Measurements from ENCODE around the gene PIK3CD. TPM values are rescaled to one million over a fixed set of nuclear protein-coding genes. Genes with fewer than 3 reads are reported as not detected.

PIK3CD gene
- total and polyA plus RNA-seq, 10 of the 15 experiments (the other 5 are each of a cell fraction or from before 2014, with no cell fraction given) = 7.0 to 101 (median 51.1) TPM

- Histone ChIP-seq H3K27me3 (replicated peaks in 1 of 2; ENCODE audit: control insufficient read depth in 2 of 2, insufficient read depth in 2 of 2, low read length in 1 of 2) (no peaks in the 10 kb centered on the region), H3K4me1 (ENCODE audit: control insufficient read depth, insufficient read depth, low read length) (peaks cover 19% of the 10 kb centered on the region), H3K4me2 (ENCODE audit: control insufficient read depth, insufficient read depth) (peak overlapping the region; percentile 90), H3K36me3 (ENCODE audit: control insufficient read depth in 2 of 2, insufficient read depth in 2 of 2, low read length in 1 of 2) (peaks cover 1 to 2% of the 10 kb centered on the region in 2 experiments; a peak in 2 of 4 replicates), H3K9me3 (replicated peaks; ENCODE audit: control insufficient read depth, insufficient read depth, low read length) (no peaks in the 10 kb centered on the region), H3K4me3 (peak overlapping the region; percentile 86), H3K79me2 (ENCODE audit: control insufficient read depth, insufficient read depth, low read length) (peaks cover 95% of the 10 kb centered on the region), H3K9ac (ENCODE audit: control insufficient read depth, insufficient read depth, low read length) (peak overlapping the region; percentile 81), H4K20me1 (ENCODE audit: control insufficient read depth, insufficient read depth) (no peaks in the 10 kb centered on the region), H2AFZ (ENCODE audit: control insufficient read depth, low read depth, low read length) (peak overlapping the region; percentile 61), H3K27ac (ENCODE audit: control insufficient read depth, insufficient read depth) (peak overlapping the region; percentile 89)
- intact Hi-C loops (cut with micrococcal nuclease; ENCODE audit: unreplicated experiment) = loop anchor here (1.0 to 2.0 kb wide), 2 partner anchors 26 to 34 kb away; no protein-coding TSS in a partner anchor
- in situ Hi-C loops (cut with MboI) = no loop called here
- whole genome bisulfite sequencing (ENCODE audit: insufficient coverage, insufficient replicate concordance, low lambda C conversion rate, missing lambda C conversion rate) = 1% methylated on average over 15 of the region's 16 CpGs
- ChIA-PET CTCF (interaction anchor here (0.7 to 12.0 kb wide), 7 partner anchors 10 to 289 kb away, joined by 3 to 203 read pairs (median 5); partner anchors contain the start of genes LZIC and NMNAT1), POLR2A (interaction anchor here (0.6 to 11.0 kb wide), 16 partner anchors 11 to 1331 kb away, joined by 3 to 284 read pairs (median 4); no protein-coding TSS in a partner anchor), SMC1A (ENCODE audit: uncharacterized antibody, unreplicated experiment) (interaction anchor here (0.6 to 9.9 kb wide), 9 partner anchors 10 to 497 kb away, joined by 3 to 215 read pairs (median 4); no protein-coding TSS in a partner anchor), RAD21 (ENCODE audit: unreplicated experiment) (interaction anchor here (0.6 to 10.4 kb wide), 11 partner anchors 10 to 288 kb away, joined by 3 to 336 read pairs (median 4); partner anchors contain the start of genes LZIC and NMNAT1)
- DNase-seq (ENCODE audit: low read depth, low spot score) (no peak), FAIRE-seq (no peak), ATAC-seq (peak; percentile 45)
- BruUV-seq (replicated peaks) = TSS peak; percentile 37
- TF ChIP-seq, protein P1, sequence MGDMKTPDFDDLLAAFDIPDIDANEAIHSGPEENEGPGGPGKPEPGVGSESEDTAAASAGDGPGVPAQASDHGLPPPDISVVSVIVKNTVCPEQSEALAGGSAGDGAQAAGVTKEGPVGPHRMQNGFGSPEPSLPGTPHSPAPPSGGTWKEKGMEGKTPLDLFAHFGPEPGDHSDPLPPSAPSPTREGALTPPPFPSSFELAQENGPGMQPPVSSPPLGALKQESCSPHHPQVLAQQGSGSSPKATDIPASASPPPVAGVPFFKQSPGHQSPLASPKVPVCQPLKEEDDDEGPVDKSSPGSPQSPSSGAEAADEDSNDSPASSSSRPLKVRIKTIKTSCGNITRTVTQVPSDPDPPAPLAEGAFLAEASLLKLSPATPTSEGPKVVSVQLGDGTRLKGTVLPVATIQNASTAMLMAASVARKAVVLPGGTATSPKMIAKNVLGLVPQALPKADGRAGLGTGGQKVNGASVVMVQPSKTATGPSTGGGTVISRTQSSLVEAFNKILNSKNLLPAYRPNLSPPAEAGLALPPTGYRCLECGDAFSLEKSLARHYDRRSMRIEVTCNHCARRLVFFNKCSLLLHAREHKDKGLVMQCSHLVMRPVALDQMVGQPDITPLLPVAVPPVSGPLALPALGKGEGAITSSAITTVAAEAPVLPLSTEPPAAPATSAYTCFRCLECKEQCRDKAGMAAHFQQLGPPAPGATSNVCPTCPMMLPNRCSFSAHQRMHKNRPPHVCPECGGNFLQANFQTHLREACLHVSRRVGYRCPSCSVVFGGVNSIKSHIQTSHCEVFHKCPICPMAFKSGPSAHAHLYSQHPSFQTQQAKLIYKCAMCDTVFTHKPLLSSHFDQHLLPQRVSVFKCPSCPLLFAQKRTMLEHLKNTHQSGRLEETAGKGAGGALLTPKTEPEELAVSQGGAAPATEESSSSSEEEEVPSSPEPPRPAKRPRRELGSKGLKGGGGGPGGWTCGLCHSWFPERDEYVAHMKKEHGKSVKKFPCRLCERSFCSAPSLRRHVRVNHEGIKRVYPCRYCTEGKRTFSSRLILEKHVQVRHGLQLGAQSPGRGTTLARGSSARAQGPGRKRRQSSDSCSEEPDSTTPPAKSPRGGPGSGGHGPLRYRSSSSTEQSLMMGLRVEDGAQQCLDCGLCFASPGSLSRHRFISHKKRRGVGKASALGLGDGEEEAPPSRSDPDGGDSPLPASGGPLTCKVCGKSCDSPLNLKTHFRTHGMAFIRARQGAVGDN (IDR thresholded peaks at IDR 0.05) = no peak
- TF ChIP-seq NR2F1 (conservative IDR thresholded peaks at IDR 0.05) (peak; percentile 78; the same call in 1 of the 2 replicates), PML (IDR thresholded peaks at IDR 0.05; ENCODE audit: low read length) (0 out of 2 replicates have a peak, but pooled peaks have one; percentile 5), CHD4 (IDR thresholded peaks at IDR 0.05) (no peak), RELB (IDR thresholded peaks at IDR 0.05; ENCODE audit: low read depth) (peak; percentile 96), MYB (IDR thresholded peaks at IDR 0.05; ENCODE audit: borderline replicate concordance, low read depth, low read length) (peak; percentile 78), POLR2A (IDR thresholded peaks at IDR 0.05; ENCODE audit: low read depth, low read length) (peak; percentile 56), EED (IDR thresholded peaks at IDR 0.05; ENCODE audit: low read depth) (0 out of 2 replicates have a peak, but pooled peaks have one; percentile 58), BCL11A (IDR thresholded peaks at IDR 0.05; ENCODE audit: low read depth, low read length) (peak; percentile 63; the same call in 1 of the 2 replicates), TBL1XR1 (IDR thresholded peaks at IDR 0.05; ENCODE audit: low read depth, low read length) (no peak; the same call in 1 of the 2 replicates), SMARCA5 (IDR thresholded peaks at IDR 0.05) (0 out of 2 replicates have a peak, but pooled peaks have one; percentile 66), MEF2A (IDR thresholded peaks at IDR 0.05; ENCODE audit: insufficient read depth, low read depth, low read length) (peak; percentile 79)
- TF ChIP-seq, protein P2, sequence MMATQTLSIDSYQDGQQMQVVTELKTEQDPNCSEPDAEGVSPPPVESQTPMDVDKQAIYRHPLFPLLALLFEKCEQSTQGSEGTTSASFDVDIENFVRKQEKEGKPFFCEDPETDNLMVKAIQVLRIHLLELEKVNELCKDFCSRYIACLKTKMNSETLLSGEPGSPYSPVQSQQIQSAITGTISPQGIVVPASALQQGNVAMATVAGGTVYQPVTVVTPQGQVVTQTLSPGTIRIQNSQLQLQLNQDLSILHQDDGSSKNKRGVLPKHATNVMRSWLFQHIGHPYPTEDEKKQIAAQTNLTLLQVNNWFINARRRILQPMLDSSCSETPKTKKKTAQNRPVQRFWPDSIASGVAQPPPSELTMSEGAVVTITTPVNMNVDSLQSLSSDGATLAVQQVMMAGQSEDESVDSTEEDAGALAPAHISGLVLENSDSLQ (IDR thresholded peaks at IDR 0.05) = 0 out of 2 replicates have a peak, but pooled peaks have one; percentile 6
- TF ChIP-seq, protein P3, sequence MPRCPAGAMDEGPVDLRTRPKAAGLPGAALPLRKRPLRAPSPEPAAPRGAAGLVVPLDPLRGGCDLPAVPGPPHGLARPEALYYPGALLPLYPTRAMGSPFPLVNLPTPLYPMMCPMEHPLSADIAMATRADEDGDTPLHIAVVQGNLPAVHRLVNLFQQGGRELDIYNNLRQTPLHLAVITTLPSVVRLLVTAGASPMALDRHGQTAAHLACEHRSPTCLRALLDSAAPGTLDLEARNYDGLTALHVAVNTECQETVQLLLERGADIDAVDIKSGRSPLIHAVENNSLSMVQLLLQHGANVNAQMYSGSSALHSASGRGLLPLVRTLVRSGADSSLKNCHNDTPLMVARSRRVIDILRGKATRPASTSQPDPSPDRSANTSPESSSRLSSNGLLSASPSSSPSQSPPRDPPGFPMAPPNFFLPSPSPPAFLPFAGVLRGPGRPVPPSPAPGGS (IDR thresholded peaks at IDR 0.05; ENCODE audit: borderline replicate concordance, insufficient read depth, low read depth, low read length, poor library complexity, severe bottlenecking) = peak; percentile 90
These were observed 3.5 kb downstream of the PIK3CD start for GRCh38 chr1:9654834-9655723.
